Measurements from ENCODE around the gene CTDSP1. TPM values are rescaled to one million over a fixed set of nuclear protein-coding genes. Genes with fewer than 3 reads are reported as not detected.

CTDSP1 gene
- polyA plus RNA-seq, 1 donor from 2014 or later = 0.97 TPM

DNA sequence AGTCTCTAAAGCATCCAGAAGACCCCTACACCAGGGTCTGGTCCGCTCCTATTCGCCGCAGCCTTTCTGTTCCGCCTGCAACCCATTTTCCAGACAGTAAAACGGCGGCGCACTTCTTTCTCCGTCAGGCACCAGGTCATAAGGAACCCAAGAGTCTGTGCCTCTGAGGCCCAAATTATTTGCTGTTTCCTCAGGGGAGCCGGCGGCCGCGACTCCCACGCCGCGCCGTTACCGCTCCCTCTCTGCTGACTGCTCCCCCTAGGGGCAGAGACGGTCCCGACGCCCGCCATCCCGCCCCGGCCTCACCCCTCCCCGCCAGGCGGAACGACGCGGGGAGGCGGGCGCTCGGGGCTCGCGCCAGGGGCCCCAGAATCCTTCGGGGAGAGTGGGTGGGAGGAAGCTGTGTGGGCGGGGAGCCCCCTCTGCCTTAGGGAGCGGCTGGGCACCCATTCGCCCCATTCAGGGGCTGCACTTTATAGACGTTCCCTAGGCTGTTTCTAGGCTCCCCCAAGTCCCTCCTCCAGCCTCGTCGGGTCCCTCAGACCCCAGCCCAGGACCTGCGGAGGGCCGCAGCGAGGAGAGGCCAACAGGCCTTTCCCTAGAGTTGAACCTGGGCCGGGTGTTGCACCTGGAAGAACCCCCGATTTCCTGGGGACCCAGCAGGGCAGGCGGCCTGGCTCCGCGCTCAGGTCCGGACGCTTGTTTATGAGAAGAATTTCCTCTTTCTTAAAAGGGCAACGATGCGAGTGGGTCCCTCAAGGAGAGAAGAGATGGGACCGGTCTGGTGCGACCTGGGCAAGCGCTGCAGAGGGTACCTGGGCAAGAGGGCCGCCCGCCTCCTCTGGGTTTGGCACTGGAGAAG, 3.6 kb upstream of the CTDSP1 start:
- H3K4me2 ChIP-seq (ENCODE audit: low read length) = peak overlapping the region; percentile 21
- H3F3A ChIP-seq (ENCODE audit: insufficient read depth, low read length, poor library complexity, severe bottlenecking) = no peaks in the 10 kb centered on the region
- no peaks in the 10 kb centered on the region for H3K79me2 ChIP-seq (replicated peaks; ENCODE audit: insufficient read depth, low read length)
- H3K4me3 ChIP-seq (ENCODE audit: low read length) = peak overlapping the region; percentile 70
- H3K36me3 ChIP-seq (ENCODE audit: insufficient read depth, low read length) = no peaks in the 10 kb centered on the region
- peak overlapping the region; percentile 54 for H3K27ac ChIP-seq (ENCODE audit: low read length)
- H3K9me2 ChIP-seq (ENCODE audit: insufficient read depth, low read length) = no peaks in the 10 kb centered on the region
- TF ChIP-seq POLR2AphosphoS5 (IDR thresholded peaks at IDR 0.05) (peak; percentile 83), EP300 (conservative IDR thresholded peaks at IDR 0.05; ENCODE audit: poor library complexity, severe bottlenecking) (peak; percentile 56), EZH2 (IDR thresholded peaks at IDR 0.05; ENCODE audit: borderline replicate concordance, insufficient read depth, low read length, poor library complexity, severe bottlenecking) (no peak), TAF1 (IDR thresholded peaks at IDR 0.05; ENCODE audit: low read depth) (no peak), SMC3 (conservative IDR thresholded peaks at IDR 0.05; ENCODE audit: poor library complexity) (peak; percentile 96), RAD21 (conservative IDR thresholded peaks at IDR 0.05) (peak; percentile 84), MXI1 (conservative IDR thresholded peaks at IDR 0.05; ENCODE audit: poor library complexity, severe bottlenecking) (peak; percentile 77)
- TF ChIP-seq, protein P1, sequence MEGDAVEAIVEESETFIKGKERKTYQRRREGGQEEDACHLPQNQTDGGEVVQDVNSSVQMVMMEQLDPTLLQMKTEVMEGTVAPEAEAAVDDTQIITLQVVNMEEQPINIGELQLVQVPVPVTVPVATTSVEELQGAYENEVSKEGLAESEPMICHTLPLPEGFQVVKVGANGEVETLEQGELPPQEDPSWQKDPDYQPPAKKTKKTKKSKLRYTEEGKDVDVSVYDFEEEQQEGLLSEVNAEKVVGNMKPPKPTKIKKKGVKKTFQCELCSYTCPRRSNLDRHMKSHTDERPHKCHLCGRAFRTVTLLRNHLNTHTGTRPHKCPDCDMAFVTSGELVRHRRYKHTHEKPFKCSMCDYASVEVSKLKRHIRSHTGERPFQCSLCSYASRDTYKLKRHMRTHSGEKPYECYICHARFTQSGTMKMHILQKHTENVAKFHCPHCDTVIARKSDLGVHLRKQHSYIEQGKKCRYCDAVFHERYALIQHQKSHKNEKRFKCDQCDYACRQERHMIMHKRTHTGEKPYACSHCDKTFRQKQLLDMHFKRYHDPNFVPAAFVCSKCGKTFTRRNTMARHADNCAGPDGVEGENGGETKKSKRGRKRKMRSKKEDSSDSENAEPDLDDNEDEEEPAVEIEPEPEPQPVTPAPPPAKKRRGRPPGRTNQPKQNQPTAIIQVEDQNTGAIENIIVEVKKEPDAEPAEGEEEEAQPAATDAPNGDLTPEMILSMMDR (IDR thresholded peaks at IDR 0.05; ENCODE audit: poor library complexity, severe bottlenecking) = peak; percentile 95
- TF ChIP-seq, protein P2, sequence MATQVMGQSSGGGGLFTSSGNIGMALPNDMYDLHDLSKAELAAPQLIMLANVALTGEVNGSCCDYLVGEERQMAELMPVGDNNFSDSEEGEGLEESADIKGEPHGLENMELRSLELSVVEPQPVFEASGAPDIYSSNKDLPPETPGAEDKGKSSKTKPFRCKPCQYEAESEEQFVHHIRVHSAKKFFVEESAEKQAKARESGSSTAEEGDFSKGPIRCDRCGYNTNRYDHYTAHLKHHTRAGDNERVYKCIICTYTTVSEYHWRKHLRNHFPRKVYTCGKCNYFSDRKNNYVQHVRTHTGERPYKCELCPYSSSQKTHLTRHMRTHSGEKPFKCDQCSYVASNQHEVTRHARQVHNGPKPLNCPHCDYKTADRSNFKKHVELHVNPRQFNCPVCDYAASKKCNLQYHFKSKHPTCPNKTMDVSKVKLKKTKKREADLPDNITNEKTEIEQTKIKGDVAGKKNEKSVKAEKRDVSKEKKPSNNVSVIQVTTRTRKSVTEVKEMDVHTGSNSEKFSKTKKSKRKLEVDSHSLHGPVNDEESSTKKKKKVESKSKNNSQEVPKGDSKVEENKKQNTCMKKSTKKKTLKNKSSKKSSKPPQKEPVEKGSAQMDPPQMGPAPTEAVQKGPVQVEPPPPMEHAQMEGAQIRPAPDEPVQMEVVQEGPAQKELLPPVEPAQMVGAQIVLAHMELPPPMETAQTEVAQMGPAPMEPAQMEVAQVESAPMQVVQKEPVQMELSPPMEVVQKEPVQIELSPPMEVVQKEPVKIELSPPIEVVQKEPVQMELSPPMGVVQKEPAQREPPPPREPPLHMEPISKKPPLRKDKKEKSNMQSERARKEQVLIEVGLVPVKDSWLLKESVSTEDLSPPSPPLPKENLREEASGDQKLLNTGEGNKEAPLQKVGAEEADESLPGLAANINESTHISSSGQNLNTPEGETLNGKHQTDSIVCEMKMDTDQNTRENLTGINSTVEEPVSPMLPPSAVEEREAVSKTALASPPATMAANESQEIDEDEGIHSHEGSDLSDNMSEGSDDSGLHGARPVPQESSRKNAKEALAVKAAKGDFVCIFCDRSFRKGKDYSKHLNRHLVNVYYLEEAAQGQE (IDR thresholded peaks at IDR 0.05; ENCODE audit: borderline replicate concordance) = no peak
- H4K20me1 ChIP-seq (ENCODE audit: insufficient read depth) = no peaks in the 10 kb centered on the region
- H3K27me3 ChIP-seq (ENCODE audit: insufficient read depth, low read depth, low read length) = peaks cover 33% of the 10 kb centered on the region
- peak overlapping the region; percentile 69 for H3K9ac ChIP-seq (ENCODE audit: low read length)
- no peak overlapping the region for H2AFZ ChIP-seq (ENCODE audit: low read depth, low read length)
- H3K9me3 ChIP-seq (ENCODE audit: low read length) = no peaks in the 10 kb centered on the region

DNA sequence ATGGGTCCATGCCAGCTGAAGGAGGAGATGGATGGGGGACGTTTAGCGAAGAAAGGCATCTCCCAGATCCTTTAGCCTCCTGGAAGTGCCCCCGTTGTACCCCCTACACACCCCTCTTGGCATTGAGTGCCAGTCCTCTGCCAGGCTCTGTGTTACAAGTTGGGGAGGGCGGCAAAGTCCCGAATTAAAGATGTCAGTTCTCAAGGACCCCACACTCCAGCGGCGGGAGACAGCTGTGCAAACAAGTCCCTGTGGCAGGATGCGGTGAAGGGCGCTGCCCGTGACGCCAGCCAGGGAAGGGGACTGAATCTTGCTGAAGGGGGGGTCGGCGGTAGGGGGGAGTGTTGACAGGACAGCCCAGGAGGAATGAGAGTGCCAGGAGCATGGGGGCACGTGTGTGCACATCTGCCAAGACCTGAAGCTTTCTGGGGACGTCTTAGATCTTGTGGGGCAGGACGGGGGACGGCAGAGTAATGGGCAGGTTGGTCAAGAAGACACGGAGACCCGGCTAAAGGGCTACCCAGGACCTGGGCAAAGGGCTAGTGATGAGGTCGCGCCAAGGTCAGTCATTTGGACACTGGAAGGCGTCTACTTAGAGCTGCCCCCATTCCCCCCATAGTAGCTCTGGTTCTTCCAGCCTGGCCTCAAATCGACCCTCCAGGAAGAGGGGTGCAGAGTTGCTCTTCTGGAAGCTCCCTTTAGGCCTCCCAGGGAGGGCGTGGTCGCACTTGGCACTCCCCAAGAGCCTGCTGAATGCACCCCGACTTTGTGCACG, 2.8 kb upstream of the CTDSP1 start:
- Histone ChIP-seq H3K9me3 (ENCODE audit: low read length) (no peaks in the 10 kb centered on the region), H4K20me1 (ENCODE audit: insufficient read depth) (no peaks in the 10 kb centered on the region), H3K9me2 (ENCODE audit: insufficient read depth, low read length) (no peaks in the 10 kb centered on the region), H3F3A (ENCODE audit: insufficient read depth, low read length, poor library complexity, severe bottlenecking) (no peaks in the 10 kb centered on the region), H2AFZ (ENCODE audit: low read depth, low read length) (peak overlapping the region; percentile 22), H3K4me3 (ENCODE audit: low read length) (peak overlapping the region; percentile 70), H3K79me2 (replicated peaks; ENCODE audit: insufficient read depth, low read length) (no peaks in the 10 kb centered on the region), H3K27ac (ENCODE audit: low read length) (no peak overlapping the region), H3K4me2 (ENCODE audit: low read length) (peak overlapping the region; percentile 21), H3K27me3 (ENCODE audit: insufficient read depth, low read depth, low read length) (peaks cover 33% of the 10 kb centered on the region), H3K9ac (ENCODE audit: low read length) (peak overlapping the region; percentile 69), H3K36me3 (ENCODE audit: insufficient read depth, low read length) (no peaks in the 10 kb centered on the region)
- TF ChIP-seq MXI1 (conservative IDR thresholded peaks at IDR 0.05; ENCODE audit: poor library complexity, severe bottlenecking) = no peak
- no peak for TF ChIP-seq EZH2 (IDR thresholded peaks at IDR 0.05; ENCODE audit: borderline replicate concordance, insufficient read depth, low read length, poor library complexity, severe bottlenecking)
- no peak for TF ChIP-seq TAF1 (IDR thresholded peaks at IDR 0.05; ENCODE audit: low read depth)
- no peak for TF ChIP-seq SMC3 (conservative IDR thresholded peaks at IDR 0.05; ENCODE audit: poor library complexity)
- TF ChIP-seq, protein P2 (IDR thresholded peaks at IDR 0.05; ENCODE audit: borderline replicate concordance) = no peak
- no peak for TF ChIP-seq RAD21 (conservative IDR thresholded peaks at IDR 0.05)
- no peak for TF ChIP-seq EP300 (conservative IDR thresholded peaks at IDR 0.05; ENCODE audit: poor library complexity, severe bottlenecking)
- TF ChIP-seq POLR2AphosphoS5 (IDR thresholded peaks at IDR 0.05) = no peak
- TF ChIP-seq, protein P1 (IDR thresholded peaks at IDR 0.05; ENCODE audit: poor library complexity, severe bottlenecking) = no peak
